ENCODE results near the gene GPSM3. TPM values are rescaled to one million over a fixed set of nuclear protein-coding genes. Genes with fewer than 3 reads are reported as not detected.

GPSM3 gene
- total and polyA plus RNA-seq, 2 donors from 2014 or later, result 6.2 to 28.1 TPM

GRCh38 chr6:32164295-32164694 lies 28.1 kb downstream of the GPSM3 start, which contains the start of gene EGFL8:
Gene EGFL8, plus strand, starts transcription at chr6:32164595. Its CDS starts 1,571 bp downstream, at chr6:32166166.
- FAIRE-seq (no peak), DNase-seq (no peak)
- H3K9ac ChIP-seq (ENCODE audit: low read length in 3 of 3), result no peak within 1 kb of the TSS
- peak within 1 kb of the TSS in 1 of 2 donors; percentile 22 for H3K27ac ChIP-seq (ENCODE audit: low read depth in 2 of 2, low read length in 2 of 2)
- no peak for TF ChIP-seq CTCF (IDR thresholded peaks at IDR 0.05; ENCODE audit: borderline replicate concordance, extremely low read depth, insufficient read depth)
- intact Hi-C loops (cut with DNase I), result no loop called here
- peaks cover 0 to 16% (median 0%) of the 10 kb centered on the region in 3 donors for H3K36me3 ChIP-seq (ENCODE audit: control insufficient read depth in 2 of 3, insufficient read depth in 3 of 3, low read length in 3 of 3)
- no peaks in the 10 kb centered on the region for H3K27me3 ChIP-seq (ENCODE audit: control insufficient read depth, insufficient read depth, low read length)
- no peaks in the 10 kb centered on the region for H3K9me3 ChIP-seq (ENCODE audit: control insufficient read depth in 2 of 3, insufficient read depth in 1 of 3, low read length in 3 of 3)
- H3K4me1 ChIP-seq (ENCODE audit: control insufficient read depth in 2 of 3, insufficient read depth in 2 of 3, low read depth in 1 of 3, low read length in 3 of 3), result no peaks in the 10 kb centered on the region
- no peak within 1 kb of the TSS for H3K4me3 ChIP-seq (ENCODE audit: low read length in 3 of 3)

- peaks cover 0 to 12% (median under 1%) of the 10 kb centered on the region in 3 donors for H3K36me3 ChIP-seq (ENCODE audit: control insufficient read depth in 2 of 3, insufficient read depth in 3 of 3, low read length in 3 of 3)
- H3K9me3 ChIP-seq (ENCODE audit: control insufficient read depth in 2 of 3, insufficient read depth in 1 of 3, low read length in 3 of 3), result no peaks in the 10 kb centered on the region
- DNase-seq (peak in 1 of 5 donors; percentile 67), FAIRE-seq (no peak)
- H3K9ac ChIP-seq (ENCODE audit: low read length in 3 of 3), result no peak overlapping the region
- peak overlapping the region in 1 of 2 donors; percentile 22 for H3K27ac ChIP-seq (ENCODE audit: low read depth in 2 of 2, low read length in 2 of 2)
- no peak for TF ChIP-seq CTCF (IDR thresholded peaks at IDR 0.05; ENCODE audit: borderline replicate concordance, extremely low read depth, insufficient read depth)
- intact Hi-C loops (cut with DNase I), result no loop called here
- no peaks in the 10 kb centered on the region for H3K27me3 ChIP-seq (ENCODE audit: control insufficient read depth, insufficient read depth, low read length)
- no peak overlapping the region for H3K4me3 ChIP-seq (ENCODE audit: low read length in 3 of 3)
- no peaks in the 10 kb centered on the region for H3K4me1 ChIP-seq (ENCODE audit: control insufficient read depth in 2 of 3, insufficient read depth in 2 of 3, low read depth in 1 of 3, low read length in 3 of 3)
Observed at GRCh38 chr6:32163559-32164258, 28.7 kb downstream of the GPSM3 start.

GRCh38 chr6:32158052-32158451 lies 34.4 kb downstream of the GPSM3 start:
- Histone ChIP-seq H3K4me1 (ENCODE audit: control insufficient read depth in 2 of 3, insufficient read depth in 2 of 3, low read depth in 1 of 3, low read length in 3 of 3) (peaks cover 2 to 12% (median 6%) of the 10 kb centered on the region in 3 donors), H3K9me3 (ENCODE audit: control insufficient read depth in 2 of 3, insufficient read depth in 1 of 3, low read length in 3 of 3) (no peaks in the 10 kb centered on the region), H3K27ac (ENCODE audit: low read depth in 2 of 2, low read length in 2 of 2) (no peak overlapping the region), H3K4me3 (ENCODE audit: low read length in 3 of 3) (no peak overlapping the region), H3K9ac (ENCODE audit: low read length in 3 of 3) (no peak overlapping the region), H3K36me3 (ENCODE audit: control insufficient read depth in 2 of 3, insufficient read depth in 3 of 3, low read length in 3 of 3) (peaks cover 5 to 22% (median 12%) of the 10 kb centered on the region in 3 donors), H3K27me3 (ENCODE audit: control insufficient read depth, insufficient read depth, low read length) (no peaks in the 10 kb centered on the region)
- no peak for FAIRE-seq
- no peak for TF ChIP-seq CTCF (IDR thresholded peaks at IDR 0.05; ENCODE audit: borderline replicate concordance, extremely low read depth, insufficient read depth)
- intact Hi-C loops (cut with DNase I), result no loop called here
- no peak for DNase-seq

All from kidney (tissue), 14 donors.